HEK293 (cell line): ENCODE data around the gene PUM2.

ENCODE experiments used
- CTCF ChIA-PET: fragments of 350-600 bp; formaldehyde crosslinking; extraction: SDS; loops from one replicate; lab custom pipeline; 2021; ENCODE audit warnings: antibody characterized with exemption; lab: Yijun Ruan, JAX
- POLR2A ChIA-PET: fragments of 300-600 bp; formaldehyde crosslinking; extraction: SDS; loops from one replicate; lab custom pipeline; 2020; ENCODE audit warnings: antibody characterized with exemption, inconsistent platforms; lab: Yijun Ruan, JAX
- H3K27ac ChIP-seq: fragments of 200-500 bp; sonication (Bioruptor generic); 2 replicates; pipeline ENCODE4 v1.5.1; 2014; ENCODE audit warnings: low read depth, low read length, control low read depth, inconsistent platforms; ENCODE audit errors: extremely low read depth
- H3K36me3 ChIP-seq, 2 experiments: fragments of 200-500 bp in 1 of 2; sonication (Bioruptor generic) in 1 of 2; 1 replicate in 1 of 2; 2 replicates in 1 of 2; pipeline ENCODE4 v1.5.1; 2014 to 2017; ENCODE audit warnings: inconsistent platforms in 2 of 2, low read length in 2 of 2; ENCODE audit not compliant: control insufficient read depth in 2 of 2, insufficient read depth in 1 of 2
- H3K4me1 ChIP-seq: fragments of 200-500 bp; sonication (Bioruptor generic); 2 replicates; pipeline ENCODE4 v1.5.1; 2014; ENCODE audit warnings: mild to moderate bottlenecking, low read length, inconsistent platforms; ENCODE audit not compliant: control insufficient read depth, insufficient read depth
- H3K4me3 ChIP-seq: 2 replicates; pipeline ENCODE4 v1.5.1; 2011; ENCODE audit warnings: low read depth, mild to moderate bottlenecking, control low read depth, low read length, moderate library complexity
- H3K9me3 ChIP-seq: fragments of 200-500 bp; sonication (Bioruptor generic); 2 replicates; pipeline ENCODE4 v1.5.1; 2014; ENCODE audit warnings: low read depth, low read length, inconsistent platforms; ENCODE audit not compliant: control insufficient read depth, insufficient read depth
- AEBP2 ChIP-seq: fragments of 450-650 bp; formaldehyde crosslinking; IDR thresholded peaks from 2 replicates; pipeline ENCODE4 v1.5.1; 2016; ENCODE audit warnings: missing biosample characterization, missing genetic modification characterization, borderline replicate concordance
- FEZF1 ChIP-seq: fragments of 450-650 bp; formaldehyde crosslinking; IDR thresholded peaks from 2 replicates; pipeline ENCODE4 v1.5.1; 2016; ENCODE audit warnings: missing biosample characterization, missing genetic modification characterization
- KLF1 ChIP-seq: fragments of 450-650 bp; formaldehyde crosslinking; IDR thresholded peaks from 2 replicates; pipeline ENCODE4 v1.5.1; 2016; ENCODE audit warnings: missing biosample characterization, missing genetic modification characterization
- MEIS1 ChIP-seq: sonication (generic); formaldehyde crosslinking; IDR thresholded peaks from 2 replicates; pipeline ENCODE4 v1.8.1; 2022; ENCODE audit warnings: missing genetic modification reagents, mild to moderate bottlenecking, borderline replicate concordance
- SP2 ChIP-seq: fragments of 450-650 bp; formaldehyde crosslinking; IDR thresholded peaks from 2 replicates; pipeline ENCODE4 v1.5.1; 2016; ENCODE audit warnings: missing biosample characterization, missing genetic modification characterization
- ZBTB17 ChIP-seq: fragments of 450-650 bp; formaldehyde crosslinking; IDR thresholded peaks from 2 replicates; pipeline ENCODE4 v1.5.1; 2016; ENCODE audit warnings: missing biosample characterization, missing genetic modification characterization
- ZNF112 ChIP-seq: fragments of 450-650 bp; formaldehyde crosslinking; IDR thresholded peaks from 2 replicates; pipeline ENCODE4 v1.5.0; 2017; ENCODE audit warnings: missing biosample characterization, missing genetic modification characterization
- ZNF221 ChIP-seq: fragments of 450-650 bp; formaldehyde crosslinking; IDR thresholded peaks from 2 replicates; pipeline ENCODE4 v1.5.1; 2017; ENCODE audit warnings: missing biosample characterization, missing genetic modification characterization, borderline replicate concordance
- ZNF223 ChIP-seq: fragments of 450-650 bp; formaldehyde crosslinking; IDR thresholded peaks from 2 replicates; pipeline ENCODE4 v1.5.1; 2016; ENCODE audit warnings: missing biosample characterization, missing genetic modification characterization
- ZNF521 ChIP-seq: fragments of 450-650 bp; formaldehyde crosslinking; IDR thresholded peaks from 2 replicates; pipeline ENCODE4 v1.5.1; 2017; ENCODE audit warnings: missing biosample characterization, mild to moderate bottlenecking, missing genetic modification characterization
- ZNF544 ChIP-seq: fragments of 450-650 bp; formaldehyde crosslinking; IDR thresholded peaks from 2 replicates; pipeline ENCODE4 v1.5.0; 2017; ENCODE audit warnings: missing biosample characterization, missing genetic modification characterization
- ZNF580 ChIP-seq: fragments of 450-650 bp; formaldehyde crosslinking; IDR thresholded peaks from 2 replicates; pipeline ENCODE4 v1.5.1; 2016; ENCODE audit warnings: missing biosample characterization, missing genetic modification characterization
- ZNF629 ChIP-seq: fragments of 450-650 bp; formaldehyde crosslinking; IDR thresholded peaks from 2 replicates; pipeline ENCODE4 v1.5.1; 2017; ENCODE audit warnings: missing biosample characterization, missing genetic modification characterization
- ZNF830 ChIP-seq: fragments of 450-650 bp; IDR thresholded peaks from 2 replicates; pipeline ENCODE4 v1.5.0; 2018; ENCODE audit warnings: missing biosample characterization, missing genetic modification characterization, low read depth, mild to moderate bottlenecking, moderate library complexity
- ZSCAN30 ChIP-seq: fragments of 450-650 bp; IDR thresholded peaks from 2 replicates; pipeline ENCODE4 v1.5.1; 2018; ENCODE audit warnings: missing biosample characterization, mild to moderate bottlenecking, missing genetic modification characterization, moderate library complexity
- TF ChIP-seq, protein P1 (sequence below): fragments of 450-650 bp; formaldehyde crosslinking; IDR thresholded peaks from 2 replicates; pipeline ENCODE4 v1.5.1; 2016; ENCODE audit warnings: missing biosample characterization, missing genetic modification characterization
- TF ChIP-seq, protein P2 (sequence below): fragments of 450-650 bp; formaldehyde crosslinking; IDR thresholded peaks from 2 replicates; pipeline ENCODE4 v1.5.1; 2017; ENCODE audit warnings: missing biosample characterization, missing genetic modification characterization
- TF ChIP-seq, protein P3 (sequence below): fragments of 450-650 bp; formaldehyde crosslinking; conservative IDR thresholded peaks from 2 replicates; pipeline ENCODE4 v1.5.1; 2016; ENCODE audit warnings: low read depth, missing biosample characterization, missing genetic modification characterization

PUM2 gene

GRCh38 chr2:20372896-20373640 is 22.4 kb upstream of the PUM2 start:
- Histone ChIP-seq H3K9me3 (no peaks in the 10 kb centered on the region), H3K4me3 (no peak overlapping the region), H3K36me3 (no peaks in the 10 kb centered on the region), H3K27ac (no peak overlapping the region), H3K4me1 (no peaks in the 10 kb centered on the region)
- POLR2A ChIA-PET: no interaction called here
- TF ChIP-seq, protein P1, sequence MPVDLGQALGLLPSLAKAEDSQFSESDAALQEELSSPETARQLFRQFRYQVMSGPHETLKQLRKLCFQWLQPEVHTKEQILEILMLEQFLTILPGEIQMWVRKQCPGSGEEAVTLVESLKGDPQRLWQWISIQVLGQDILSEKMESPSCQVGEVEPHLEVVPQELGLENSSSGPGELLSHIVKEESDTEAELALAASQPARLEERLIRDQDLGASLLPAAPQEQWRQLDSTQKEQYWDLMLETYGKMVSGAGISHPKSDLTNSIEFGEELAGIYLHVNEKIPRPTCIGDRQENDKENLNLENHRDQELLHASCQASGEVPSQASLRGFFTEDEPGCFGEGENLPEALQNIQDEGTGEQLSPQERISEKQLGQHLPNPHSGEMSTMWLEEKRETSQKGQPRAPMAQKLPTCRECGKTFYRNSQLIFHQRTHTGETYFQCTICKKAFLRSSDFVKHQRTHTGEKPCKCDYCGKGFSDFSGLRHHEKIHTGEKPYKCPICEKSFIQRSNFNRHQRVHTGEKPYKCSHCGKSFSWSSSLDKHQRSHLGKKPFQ (tag by site-specific recombination): no peak
- TF ChIP-seq ZNF830 (no peak), ZSCAN30 (no peak), SP2 (tag by site-specific recombination) (no peak), MEIS1 (CRISPR knock-in tag) (no peak), KLF1 (tag by site-specific recombination) (no peak), ZNF112 (tag by site-specific recombination) (no peak), AEBP2 (tag by site-specific recombination) (no peak)
- CTCF ChIA-PET: interaction anchor here (0.7 kb wide), 1 partner anchor 277 kb away, joined by 3 read pairs; no protein-coding TSS in a partner anchor

- no peaks in the 10 kb centered on the region for H3K4me1 ChIP-seq
- no peak overlapping the region for H3K27ac ChIP-seq
- no peaks in the 10 kb centered on the region for H3K36me3 ChIP-seq
- POLR2A ChIA-PET: no interaction called here
- no peaks in the 10 kb centered on the region for H3K9me3 ChIP-seq
- TF ChIP-seq ZBTB17 (tag by site-specific recombination) (no peak), ZNF629 (tag by site-specific recombination) (no peak), ZNF521 (no peak), ZNF223 (tag by site-specific recombination) (no peak), ZNF221 (tag by site-specific recombination) (no peak), FEZF1 (tag by site-specific recombination) (no peak), ZNF544 (tag by site-specific recombination) (no peak), ZNF580 (tag by site-specific recombination) (no peak)
- TF ChIP-seq, protein P2, sequence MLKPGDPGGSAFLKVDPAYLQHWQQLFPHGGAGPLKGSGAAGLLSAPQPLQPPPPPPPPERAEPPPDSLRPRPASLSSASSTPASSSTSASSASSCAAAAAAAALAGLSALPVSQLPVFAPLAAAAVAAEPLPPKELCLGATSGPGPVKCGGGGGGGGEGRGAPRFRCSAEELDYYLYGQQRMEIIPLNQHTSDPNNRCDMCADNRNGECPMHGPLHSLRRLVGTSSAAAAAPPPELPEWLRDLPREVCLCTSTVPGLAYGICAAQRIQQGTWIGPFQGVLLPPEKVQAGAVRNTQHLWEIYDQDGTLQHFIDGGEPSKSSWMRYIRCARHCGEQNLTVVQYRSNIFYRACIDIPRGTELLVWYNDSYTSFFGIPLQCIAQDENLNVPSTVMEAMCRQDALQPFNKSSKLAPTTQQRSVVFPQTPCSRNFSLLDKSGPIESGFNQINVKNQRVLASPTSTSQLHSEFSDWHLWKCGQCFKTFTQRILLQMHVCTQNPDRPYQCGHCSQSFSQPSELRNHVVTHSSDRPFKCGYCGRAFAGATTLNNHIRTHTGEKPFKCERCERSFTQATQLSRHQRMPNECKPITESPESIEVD (tag by site-specific recombination): no peak
- TF ChIP-seq, protein P3, sequence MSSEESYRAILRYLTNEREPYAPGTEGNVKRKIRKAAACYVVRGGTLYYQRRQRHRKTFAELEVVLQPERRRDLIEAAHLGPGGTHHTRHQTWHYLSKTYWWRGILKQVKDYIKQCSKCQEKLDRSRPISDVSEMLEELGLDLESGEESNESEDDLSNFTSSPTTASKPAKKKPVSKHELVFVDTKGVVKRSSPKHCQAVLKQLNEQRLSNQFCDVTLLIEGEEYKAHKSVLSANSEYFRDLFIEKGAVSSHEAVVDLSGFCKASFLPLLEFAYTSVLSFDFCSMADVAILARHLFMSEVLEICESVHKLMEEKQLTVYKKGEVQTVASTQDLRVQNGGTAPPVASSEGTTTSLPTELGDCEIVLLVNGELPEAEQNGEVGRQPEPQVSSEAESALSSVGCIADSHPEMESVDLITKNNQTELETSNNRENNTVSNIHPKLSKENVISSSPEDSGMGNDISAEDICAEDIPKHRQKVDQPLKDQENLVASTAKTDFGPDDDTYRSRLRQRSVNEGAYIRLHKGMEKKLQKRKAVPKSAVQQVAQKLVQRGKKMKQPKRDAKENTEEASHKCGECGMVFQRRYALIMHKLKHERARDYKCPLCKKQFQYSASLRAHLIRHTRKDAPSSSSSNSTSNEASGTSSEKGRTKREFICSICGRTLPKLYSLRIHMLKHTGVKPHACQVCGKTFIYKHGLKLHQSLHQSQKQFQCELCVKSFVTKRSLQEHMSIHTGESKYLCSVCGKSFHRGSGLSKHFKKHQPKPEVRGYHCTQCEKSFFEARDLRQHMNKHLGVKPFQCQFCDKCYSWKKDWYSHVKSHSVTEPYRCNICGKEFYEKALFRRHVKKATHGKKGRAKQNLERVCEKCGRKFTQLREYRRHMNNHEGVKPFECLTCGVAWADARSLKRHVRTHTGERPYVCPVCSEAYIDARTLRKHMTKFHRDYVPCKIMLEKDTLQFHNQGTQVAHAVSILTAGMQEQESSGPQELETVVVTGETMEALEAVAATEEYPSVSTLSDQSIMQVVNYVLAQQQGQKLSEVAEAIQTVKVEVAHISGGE (tag by site-specific recombination): no peak
- CTCF ChIA-PET: interaction anchor here (0.7 to 1.7 kb wide), 4 partner anchors 8 to 280 kb away, joined by 3 to 10 read pairs (median 4); partner anchors contain the start of gene HS1BP3
- H3K4me3 ChIP-seq: no peak overlapping the region
Measured at GRCh38 chr2:20371323-20372025, 20.8 kb upstream of the PUM2 start.
